SH-SY5Y (cell line): ENCODE data around the gene C18orf63.

Experiments
- GATA2 ChIP-seq: IDR thresholded peaks from 2 replicates; pipeline ENCODE4 v1.6.1; 2011; ENCODE audit warnings: mild to moderate bottlenecking, low read depth, low read length
- GATA3 ChIP-seq: IDR thresholded peaks from 2 replicates; pipeline ENCODE4 v1.6.1; 2011; ENCODE audit warnings: low read depth, mild to moderate bottlenecking, low read length, moderate library complexity

DNA sequence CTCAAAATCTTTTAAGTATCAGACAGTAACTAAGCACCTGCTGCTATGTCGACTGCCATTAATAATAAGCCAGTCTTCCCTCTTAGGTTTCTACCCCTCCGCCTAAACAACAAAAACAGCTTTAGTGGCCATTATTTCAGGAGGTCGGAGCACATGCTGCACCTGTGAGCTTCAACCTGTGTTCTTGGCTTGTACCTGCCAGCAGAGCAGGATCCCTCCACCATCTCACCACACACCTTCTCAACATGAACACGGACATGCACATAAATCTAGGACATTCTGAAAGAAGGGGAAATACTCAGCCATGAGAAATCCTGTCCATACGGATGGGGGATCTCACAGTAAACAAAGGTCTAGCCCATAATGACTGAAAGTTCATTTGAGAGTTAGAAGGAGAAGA, 27.6 kb upstream of the C18orf63 start:
- TF ChIP-seq GATA2 (no peak), GATA3 (no peak)
